T-helper 1 cell (primary cell): ENCODE measurements around the gene GTF3C4.
A peak's percentile ranks its signal among the peaks of the same experiment; 100 is the strongest.

Experiments used
- DNase-seq, 5 donors: peaks; one replicate each; pipeline ENCODE4 v3.0.0-alpha.2; 2012 to 2020

Gene GTF3C4

GRCh38 chr9:132647806-132648205, 22.5 kb upstream of the GTF3C4 start:
- DNase-seq, result no peak

GRCh38 chr9:132648283-132648682, 22.0 kb upstream of the GTF3C4 start:
- DNase-seq, result no peak

- DNase-seq, result no peak
These were observed 21.6 kb upstream of the GTF3C4 start for GRCh38 chr9:132648685-132649084.

- no peak for DNase-seq
These were observed 19.0 kb upstream of the GTF3C4 start for GRCh38 chr9:132651259-132651658.

- no peak for DNase-seq
These were observed 14.0 kb upstream of the GTF3C4 start for GRCh38 chr9:132656299-132656698.

GRCh38 chr9:132662152-132662945, 7.9 kb upstream of the GTF3C4 start:
- DNase-seq, result no peak

- DNase-seq, result no peak
These were observed 7.1 kb upstream of the GTF3C4 start for GRCh38 chr9:132663117-132663516.

GRCh38 chr9:132663851-132664250, 6.4 kb upstream of the GTF3C4 start:
- DNase-seq, result no peak

DNA sequence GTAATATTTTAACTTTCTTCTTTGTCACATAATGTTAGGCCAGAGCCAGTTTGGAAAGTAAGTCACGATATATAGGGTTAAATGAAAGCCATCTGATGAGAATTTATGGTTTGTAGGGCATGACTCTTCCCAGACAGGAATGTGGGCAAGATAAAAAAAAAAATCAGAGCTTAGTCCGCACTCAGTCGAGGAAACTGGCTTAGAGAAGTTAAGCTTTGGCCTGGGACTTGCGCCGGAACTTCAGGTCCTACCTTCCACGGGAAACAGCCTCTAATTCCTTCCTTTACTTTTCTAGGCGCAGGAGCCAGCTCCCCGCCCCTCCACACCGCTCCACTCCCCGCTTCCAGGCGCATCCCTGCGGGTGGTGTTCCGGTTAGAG, 956 bp upstream of the GTF3C4 start:
- DNase-seq, result no peak

GRCh38 chr9:132669698-132670456, 387 bp upstream of the GTF3C4 start, which contains the start of gene DDX31:
Gene DDX31 (minus strand): TSS chr9:132669983. CDS start chr9:132669934, 49 bp downstream.
- peak; percentile 76 to 86 (median 84) for DNase-seq

DNA sequence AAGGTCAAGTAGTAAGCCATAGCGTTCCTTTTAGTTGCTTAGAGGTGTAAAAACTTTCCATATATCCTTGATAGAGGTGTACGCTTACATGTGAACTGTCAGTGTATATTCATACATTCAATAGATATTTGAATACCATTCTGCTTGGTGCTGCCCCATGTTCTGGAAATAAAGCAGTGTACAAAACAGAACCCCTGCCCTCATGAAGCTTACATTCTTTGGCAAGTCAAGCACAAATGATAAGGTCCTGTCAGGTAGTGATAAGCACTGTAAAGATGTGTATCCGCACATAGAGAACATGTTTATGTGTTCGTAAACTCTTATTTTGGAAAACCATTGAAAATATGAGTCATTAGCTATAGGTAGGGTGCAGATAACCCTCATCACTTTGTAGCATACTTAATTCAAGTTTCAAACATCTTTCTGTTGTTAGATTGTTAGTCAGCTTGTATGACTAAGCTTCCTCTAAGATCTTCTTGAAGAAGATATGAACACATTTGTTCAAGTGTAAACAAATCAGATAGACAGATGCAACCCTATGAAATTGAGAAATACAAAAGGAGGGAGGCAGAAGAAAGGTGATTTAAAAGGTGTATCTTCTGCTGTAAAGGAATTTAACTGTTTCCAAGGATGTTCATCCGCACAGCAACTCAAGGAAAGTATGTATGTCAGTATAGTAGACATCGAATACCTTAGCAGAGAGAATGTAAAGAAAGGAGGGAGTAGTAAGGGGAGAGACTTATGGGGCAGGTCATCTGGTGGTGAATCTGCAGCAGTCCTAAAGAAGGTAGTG, 1.6 kb downstream of the GTF3C4 start:
- peak in 1 of 5 donors; percentile 27 for DNase-seq

- no peak for DNase-seq
These were observed 2.1 kb downstream of the GTF3C4 start for GRCh38 chr9:132672413-132672690.

DNA sequence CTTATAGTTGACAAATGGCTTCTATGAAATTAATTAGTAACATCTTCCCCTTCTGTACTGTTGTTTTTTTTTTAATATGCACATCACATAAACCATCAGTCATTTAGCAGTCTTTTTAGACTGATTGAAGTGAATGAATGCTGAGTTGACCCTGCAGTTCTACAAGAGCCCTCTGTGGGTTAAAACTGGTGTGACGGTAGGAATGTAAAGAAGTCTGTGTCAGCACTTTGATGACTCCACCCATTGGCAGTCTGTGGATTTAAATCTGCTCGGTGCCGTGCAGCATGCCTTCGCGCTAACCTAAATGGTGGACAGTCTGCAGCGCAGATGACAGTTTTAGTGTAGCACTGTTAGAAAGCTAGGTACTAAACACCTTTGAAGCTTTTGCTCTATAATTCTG, 3.1 kb downstream of the GTF3C4 start:
- DNase-seq, result peak in 1 of 5 donors; percentile 38

DNA sequence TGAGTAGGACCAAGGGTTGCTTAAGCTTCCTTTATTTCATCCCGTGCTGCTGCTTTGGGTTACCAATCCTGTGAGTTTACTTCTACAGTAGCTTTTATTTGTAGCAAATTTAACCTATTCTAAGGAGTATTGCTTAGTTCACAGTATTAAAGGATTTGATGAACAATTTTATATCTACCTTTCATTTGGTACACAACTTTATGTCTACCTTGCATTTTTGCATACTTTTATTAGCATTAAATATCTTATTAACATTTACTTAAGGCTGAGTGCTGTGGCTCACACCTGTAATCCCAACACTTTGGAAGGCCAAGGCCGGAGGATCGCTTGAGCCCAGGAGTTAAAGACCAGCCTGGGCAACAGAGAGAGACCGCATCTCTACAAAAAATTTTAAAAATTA, 4.2 kb downstream of the GTF3C4 start:
- no peak for DNase-seq

GRCh38 chr9:132677976-132678375, 7.7 kb downstream of the GTF3C4 start:
- no peak for DNase-seq

DNA sequence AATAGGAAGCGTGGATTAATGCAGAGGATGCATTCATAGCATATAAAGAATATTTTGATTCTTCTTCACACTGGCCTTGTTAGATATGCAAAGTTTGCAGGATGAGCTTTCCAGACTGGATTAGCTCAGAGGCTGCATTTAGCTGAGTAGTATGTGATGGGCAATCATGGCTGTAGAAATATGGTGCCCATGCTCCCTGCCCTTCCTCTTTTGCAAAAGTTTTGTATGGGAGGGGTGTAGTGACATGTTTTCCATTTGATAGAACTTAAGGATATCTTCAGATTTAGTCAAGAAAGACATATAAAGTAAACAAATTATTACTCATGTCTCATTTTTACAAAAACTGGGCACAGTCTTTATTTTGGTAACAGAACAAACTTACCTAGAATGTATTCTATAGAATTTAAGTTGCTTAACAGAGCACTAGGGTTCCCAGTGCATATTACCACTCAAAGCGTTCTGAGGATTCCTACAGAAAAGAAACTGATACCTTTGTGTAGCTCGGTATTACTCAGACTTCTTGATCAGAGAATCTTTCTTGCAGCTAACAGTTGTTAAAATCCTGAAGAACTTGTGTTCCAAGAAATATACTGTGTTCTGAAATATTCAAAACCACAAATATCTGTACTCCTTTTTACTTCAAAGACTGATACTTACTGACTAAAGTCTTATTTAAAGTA, 9.8 kb downstream of the GTF3C4 start:
- DNase-seq, result peak in 1 of 5 donors; percentile 68

- DNase-seq, result no peak
These were observed 11.3 kb downstream of the GTF3C4 start for GRCh38 chr9:132681561-132681960.

- DNase-seq, result no peak
These were observed 13.6 kb downstream of the GTF3C4 start for GRCh38 chr9:132683873-132684272.

- DNase-seq, result no peak
These were observed 20.4 kb downstream of the GTF3C4 start for GRCh38 chr9:132690696-132691095.

DNA sequence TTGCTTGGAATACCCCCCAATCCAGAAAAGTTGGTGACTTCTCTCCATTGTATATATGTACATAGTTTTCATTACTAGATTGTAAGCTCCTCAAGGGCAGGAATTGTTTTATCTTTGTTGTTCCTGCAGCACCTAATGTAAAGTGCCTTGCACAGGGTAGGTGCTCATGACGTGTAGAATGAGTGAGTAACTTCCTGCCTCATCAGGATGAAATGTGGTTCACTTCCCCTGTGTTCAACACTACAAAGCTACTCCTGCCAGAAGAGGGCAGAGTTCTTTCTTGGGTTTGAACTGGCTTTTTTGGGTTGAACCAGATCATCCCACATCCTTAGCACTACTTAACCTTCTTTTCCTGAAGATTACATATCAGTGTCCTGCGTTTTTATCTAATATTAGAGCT, 23.9 kb downstream of the GTF3C4 start:
- peak in 1 of 5 donors; percentile 37 for DNase-seq

- no peak for DNase-seq
These were observed 27.0 kb downstream of the GTF3C4 start for GRCh38 chr9:132697230-132697629.

DNA sequence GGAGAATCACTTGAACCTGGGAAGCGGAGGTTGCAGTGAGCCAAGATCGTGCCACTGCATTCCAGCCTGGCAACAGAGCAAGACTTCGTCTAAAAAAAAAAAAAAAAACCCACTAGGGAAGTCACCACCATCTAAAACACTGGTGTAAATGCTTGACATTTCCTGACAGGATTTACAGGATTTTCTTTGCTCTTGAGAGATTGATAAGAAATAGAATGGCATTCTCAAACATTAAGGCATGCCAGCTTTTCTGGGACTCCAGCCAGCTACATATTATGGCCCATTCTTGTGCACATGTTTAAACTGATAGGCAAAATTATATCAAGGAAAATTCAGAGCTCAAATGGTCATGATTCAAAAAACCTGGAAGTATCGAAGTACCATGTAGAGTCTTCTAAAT, 28.7 kb downstream of the GTF3C4 start:
- DNase-seq, result no peak

DNA sequence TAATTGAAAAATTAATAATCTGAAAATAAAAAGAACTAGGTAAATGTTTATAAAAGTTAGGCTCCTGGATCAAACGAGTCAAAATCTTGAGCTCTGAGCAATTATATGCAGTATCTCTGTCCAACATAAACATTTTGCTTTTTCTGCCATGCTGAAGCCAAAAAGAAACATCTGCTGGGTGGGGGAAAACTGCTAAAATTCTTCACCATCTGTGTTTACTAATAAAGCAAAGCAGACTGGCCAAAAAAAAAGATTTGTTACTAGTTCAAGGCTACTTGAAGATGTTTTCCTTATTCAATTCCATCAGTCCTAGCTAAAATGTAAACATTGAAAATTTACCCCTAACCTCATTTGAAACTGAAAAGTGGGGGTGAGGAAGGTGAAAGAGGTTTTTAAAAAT, 29.7 kb downstream of the GTF3C4 start:
- no peak for DNase-seq
